A549 (cell line): ENCODE data around the gene NAV3.

Experiments used
- CBX8 ChIP-seq: fragments of 200-600 bp; sonication (generic); IDR thresholded peaks from 2 replicates; pipeline ENCODE4 v1.6.1; 2016
- CHD2 ChIP-seq: fragments of 150-350 bp; IDR thresholded peaks from 2 replicates; pipeline ENCODE4 v1.6.1; 2014; ENCODE audit warnings: low read length; ENCODE audit not compliant: partially characterized antibody
- CTCF ChIP-seq: fragments of >200 bp; sonication (Bioruptor Twin); formaldehyde crosslinking; IDR thresholded peaks from 3 replicates; pipeline ENCODE4 v1.5.1; 2016
- ELK1 ChIP-seq: fragments of 150-350 bp; IDR thresholded peaks from 2 replicates; pipeline ENCODE4 v1.6.1; 2014; ENCODE audit warnings: low read depth, mild to moderate bottlenecking, low read length
- JUNB ChIP-seq: fragments of >200 bp; sonication (Bioruptor Twin); formaldehyde crosslinking; IDR thresholded peaks from 2 replicates; pipeline ENCODE4 v1.6.1; 2016
- KDM1A ChIP-seq: fragments of 200-600 bp; sonication (generic); IDR thresholded peaks from 2 replicates; pipeline ENCODE4 v1.6.1; 2016; ENCODE audit warnings: low read depth, mild to moderate bottlenecking
- MYC ChIP-seq: IDR thresholded peaks from 2 replicates; pipeline ENCODE4 v1.6.1; 2012; ENCODE audit warnings: mild to moderate bottlenecking, inconsistent platforms, low read length, improper control_type of control experiment, borderline replicate concordance
- POLR2A ChIP-seq: IDR thresholded peaks from 2 replicates; pipeline ENCODE4 v1.6.1; 2012; ENCODE audit warnings: mild to moderate bottlenecking, low read length
- RAD21 ChIP-seq, 2 experiments: fragments of >200 bp in 1 of 2; sonication (Bioruptor Twin) in 1 of 2; formaldehyde crosslinking in 1 of 2; IDR thresholded peaks in 1 of 2; conservative IDR thresholded peaks in 1 of 2; 2 replicates in 1 of 2; 3 replicates in 1 of 2; pipeline ENCODE4 v1.6.1; 2012 to 2018; ENCODE audit warnings: inconsistent platforms in 1 of 2
- RCOR1 ChIP-seq: fragments of 150-350 bp; IDR thresholded peaks from 2 replicates; pipeline ENCODE4 v1.6.1; 2014; ENCODE audit warnings: antibody characterized with exemption, low read length, low read depth

- TF ChIP-seq CTCF (no peak), CBX8 (no peak), ELK1 (no peak), POLR2A (no peak), RAD21 (conservative IDR thresholded peaks at IDR 0.05 in 1 of 2, IDR thresholded peaks at IDR 0.05 in 1 of 2) (no peak), KDM1A (no peak), MYC (no peak), RCOR1 (no peak), JUNB (no peak), CHD2 (no peak)
Observed at GRCh38 chr12:78204926-78205325, 374.2 kb downstream of the NAV3 start.
